WTC11 (cell line): ENCODE results near the gene SERTAD1. TPM values are rescaled to one million over a fixed set of nuclear protein-coding genes. Genes with fewer than 3 reads are reported as not detected.

Experiments used
- ATAC-seq: fragments of 200-7000 bp; cut with Tn5 transposase; 2 replicates; pipeline ENCODE4 v1.10.0; 2021; ENCODE audit warnings: mild to moderate bottlenecking, moderate library complexity
- CTCF ChIA-PET: fragments of 300-600 bp; sonication (Branson Sonifier 250); formaldehyde crosslinking; loops from one replicate; lab custom pipeline; 2021; ENCODE audit warnings: antibody characterized with exemption; lab: Charles Lee
- POLR2A ChIA-PET: fragments of 350-600 bp; sonication (Branson Sonifier 250); formaldehyde crosslinking; loops from one replicate; lab custom pipeline; 2021; ENCODE audit warnings: antibody characterized with exemption; lab: Charles Lee
- DNase-seq: peaks from one replicate; pipeline ENCODE4 v3.0.0; 2021; ENCODE audit warnings: low spot score
- H3K27ac Mint-ChIP-seq: 2 replicates; pipeline ENCODE4 v1.8.0; 2021; ENCODE audit warnings: mixed read lengths
- H3K27me3 Mint-ChIP-seq: 2 replicates; pipeline ENCODE4 v1.8.0; 2021; ENCODE audit warnings: low read depth, mild to moderate bottlenecking, moderate library complexity, mixed read lengths
- H3K36me3 Mint-ChIP-seq: 2 replicates; pipeline ENCODE4 v1.8.0; 2021; ENCODE audit warnings: mixed read lengths
- H3K4me1 Mint-ChIP-seq: 2 replicates; pipeline ENCODE4 v1.8.0; 2022; ENCODE audit warnings: mixed read lengths
- H3K4me3 Mint-ChIP-seq: 2 replicates; pipeline ENCODE4 v1.8.0; 2021; ENCODE audit warnings: mild to moderate bottlenecking, moderate library complexity, mixed read lengths
- H3K9me3 Mint-ChIP-seq: 2 replicates; pipeline ENCODE4 v1.8.0; 2021; ENCODE audit warnings: mixed read lengths
- ARID4B ChIP-seq: sonication (generic); formaldehyde crosslinking; IDR thresholded peaks from 2 replicates; pipeline ENCODE4 v1.8.0; 2023; ENCODE audit warnings: missing genetic modification reagents, mild to moderate bottlenecking, borderline replicate concordance
- ATF1 ChIP-seq: sonication (generic); formaldehyde crosslinking; IDR thresholded peaks from 2 replicates; pipeline ENCODE4 v1.8.1; 2023; ENCODE audit warnings: mild to moderate bottlenecking, moderate library complexity, missing genetic modification reagents
- ATF6 ChIP-seq: sonication (generic); formaldehyde crosslinking; IDR thresholded peaks from 2 replicates; pipeline ENCODE4 v1.8.1; 2023; ENCODE audit warnings: mild to moderate bottlenecking, missing genetic modification reagents
- EMX1 ChIP-seq: fragments of 250-450 bp; sonication (Bioruptor Pico); IDR thresholded peaks from 2 replicates; pipeline ENCODE4 v1.8.0; 2021; ENCODE audit warnings: mild to moderate bottlenecking
- ERG ChIP-seq: fragments of 250-450 bp; sonication (Bioruptor Pico); IDR thresholded peaks from 2 replicates; pipeline ENCODE4 v1.8.0; 2021; ENCODE audit warnings: mild to moderate bottlenecking
- GTF2I ChIP-seq: fragments of 250-450 bp; sonication (Bioruptor Pico); conservative IDR thresholded peaks from 2 replicates; pipeline ENCODE4 v1.4.0; 2021; ENCODE audit warnings: mild to moderate bottlenecking
- KAT7 ChIP-seq: sonication (generic); formaldehyde crosslinking; IDR thresholded peaks from 2 replicates; pipeline ENCODE4 v1.8.1; 2023; ENCODE audit warnings: missing genetic modification reagents, mild to moderate bottlenecking, borderline replicate concordance
- MAX ChIP-seq: sonication (generic); formaldehyde crosslinking; IDR thresholded peaks from 2 replicates; pipeline ENCODE4 v1.8.0; 2022; ENCODE audit warnings: mild to moderate bottlenecking, missing genetic modification reagents
- MYBL2 ChIP-seq: sonication (generic); formaldehyde crosslinking; IDR thresholded peaks from 2 replicates; pipeline ENCODE4 v1.8.1; 2023; ENCODE audit warnings: mild to moderate bottlenecking, moderate library complexity, missing genetic modification reagents
- NFE2L1 ChIP-seq: sonication (generic); formaldehyde crosslinking; IDR thresholded peaks from 2 replicates; pipeline ENCODE4 v1.8.1; 2023; ENCODE audit warnings: missing genetic modification reagents
- NR1H2 ChIP-seq: sonication (generic); formaldehyde crosslinking; IDR thresholded peaks from 2 replicates; pipeline ENCODE4 v1.9.0; 2021; ENCODE audit warnings: mild to moderate bottlenecking, moderate library complexity, missing genetic modification reagents
- PRDM15 ChIP-seq: sonication (generic); formaldehyde crosslinking; IDR thresholded peaks from 2 replicates; pipeline ENCODE4 v1.8.0; 2022; ENCODE audit warnings: missing genetic modification reagents
- SMAD4 ChIP-seq: sonication (generic); formaldehyde crosslinking; IDR thresholded peaks from 2 replicates; pipeline ENCODE4 v1.8.0; 2022; ENCODE audit warnings: mild to moderate bottlenecking, missing genetic modification reagents
- SP1 ChIP-seq: sonication (generic); formaldehyde crosslinking; conservative IDR thresholded peaks from 2 replicates; pipeline ENCODE4 v1.8.1; 2022; ENCODE audit warnings: missing genetic modification reagents
- USF2 ChIP-seq: sonication (generic); formaldehyde crosslinking; IDR thresholded peaks from 2 replicates; pipeline ENCODE4 v1.8.1; 2023; ENCODE audit warnings: mild to moderate bottlenecking, missing genetic modification reagents, moderate library complexity
- ZNF416 ChIP-seq: fragments of 250-450 bp; sonication (Bioruptor Pico); IDR thresholded peaks from 2 replicates; pipeline ENCODE4 v1.9.0; 2021; ENCODE audit warnings: mild to moderate bottlenecking, inconsistent platforms
- total RNA-seq: library from RNA; stranded (reverse); gene quantifications from 3 replicates; pipeline ENCODE4 v1.2.3, GENCODE V29; 2021

Gene SERTAD1
- total RNA-seq, 1 experiment from 2014 or later = 6.8 TPM

- DNase-seq (no peak), ATAC-seq (no peak)
- Mint-ChIP-seq H3K4me3 (peak overlapping the region; percentile 94), H3K9me3 (no peaks in the 10 kb centered on the region), H3K27me3 (no peaks in the 10 kb centered on the region), H3K27ac (peak overlapping the region; percentile 98), H3K4me1 (peaks cover 24% of the 10 kb centered on the region), H3K36me3 (peaks cover 22% of the 10 kb centered on the region)
- TF ChIP-seq ZNF416 (CRISPR knock-in tag) = no peak
- TF ChIP-seq MAX = no peak; the same call in 1 of the 2 replicates
- no peak for TF ChIP-seq ATF6 (CRISPR knock-in tag)
- TF ChIP-seq MYBL2 (CRISPR knock-in tag) = 0 out of 2 replicates have a peak, but pooled peaks have one; percentile 4
- ChIA-PET POLR2A (interaction anchor here (1.5 to 3.9 kb wide), 2 partner anchors 18 to 24 kb away, joined by 3 to 32 read pairs; partner anchors contain the start of gene SERTAD1), CTCF (interaction anchor here (0.5 to 1.6 kb wide), 5 partner anchors 19 to 442 kb away, joined by 3 to 9 read pairs (median 4); no protein-coding TSS in a partner anchor)
Observed at GRCh38 chr19:40444825-40445312, 19.1 kb upstream of the SERTAD1 start.

- POLR2A ChIA-PET = interaction anchor here (0.5 to 3.9 kb wide), 9 partner anchors 18 to 96 kb away, joined by 3 to 32 read pairs (median 6); partner anchors contain the start of genes C19orf47, PLD3 and SERTAD1
- H3K36me3 Mint-ChIP-seq = peaks cover 19% of the 10 kb centered on the region
- CTCF ChIA-PET = interaction anchor here (0.5 to 2.5 kb wide), 12 partner anchors 11 to 442 kb away, joined by 3 to 46 read pairs (median 6); partner anchors contain the start of genes BLVRB and PRX
- H3K27me3 Mint-ChIP-seq = no peaks in the 10 kb centered on the region
- peak; percentile 68 for ATAC-seq
- H3K9me3 Mint-ChIP-seq = no peaks in the 10 kb centered on the region
- DNase-seq = peak; percentile 97
- peaks cover 29% of the 10 kb centered on the region for H3K4me1 Mint-ChIP-seq
- peak within 1 kb of the TSS; percentile 99 for H3K27ac Mint-ChIP-seq
- H3K4me3 Mint-ChIP-seq = peak within 1 kb of the TSS; percentile 94
- no peak for TF ChIP-seq EMX1 (CRISPR knock-in tag)
- peak; percentile 45 for TF ChIP-seq USF2 (CRISPR knock-in tag)
- no peak for TF ChIP-seq NR1H2
- no peak for TF ChIP-seq ATF1 (CRISPR knock-in tag)
- no peak; the same call in 1 of the 2 replicates for TF ChIP-seq MAX
- no peak for TF ChIP-seq ATF6 (CRISPR knock-in tag)
- TF ChIP-seq ERG = no peak
- no peak for TF ChIP-seq PRDM15
- peak; percentile 18; the same call in 1 of the 2 replicates for TF ChIP-seq ARID4B
- no peak for TF ChIP-seq GTF2I (CRISPR knock-in tag)
- TF ChIP-seq SP1 (CRISPR knock-in tag) = peak; percentile 70; the same call in 1 of the 2 replicates
- TF ChIP-seq NFE2L1 (CRISPR knock-in tag) = 0 out of 2 replicates have a peak, but pooled peaks have one; percentile 11
- no peak for TF ChIP-seq SMAD4 (CRISPR knock-in tag)
- no peak for TF ChIP-seq KAT7 (CRISPR knock-in tag)
Observed at GRCh38 chr19:40444000-40444824, 18.4 kb upstream of the SERTAD1 start, which contains the start of gene SERTAD3. Gene SERTAD3, minus strand, starts transcription at chr19:40444335. Its CDS starts 2,255 bp downstream, at chr19:40442080.
